Spinal cord (tissue), 10 donors: Measurements from ENCODE around the gene WIPF3. TPM values are rescaled to one million over a fixed set of nuclear protein-coding genes. Genes with fewer than 3 reads are reported as not detected.

Source experiments
- DNase-seq, 6 donors: peaks; one replicate each; pipeline versions ENCODE4 v3.0.0 to v3.0.0-alpha.2; 2013 to 2015; ENCODE audit warnings: low spot score in 6 of 6, low read depth in 4 of 6
- H3K27ac ChIP-seq: one replicate; pipeline ENCODE4 v1.5.1; 2013; ENCODE audit warnings: low read depth, low read length, control low read depth
- H3K27me3 ChIP-seq: one replicate; pipeline ENCODE4 v1.6.1; 2013; ENCODE audit warnings: low read length; ENCODE audit not compliant: control insufficient read depth, insufficient read depth
- H3K36me3 ChIP-seq: one replicate; pipeline ENCODE4 v1.6.1; 2013; ENCODE audit warnings: low read length; ENCODE audit not compliant: control insufficient read depth, insufficient read depth
- H3K4me1 ChIP-seq: one replicate; pipeline ENCODE4 v1.6.1; 2013; ENCODE audit warnings: low read length; ENCODE audit not compliant: control insufficient read depth, insufficient read depth
- H3K4me3 ChIP-seq: one replicate; pipeline ENCODE4 v1.5.1; 2013; ENCODE audit warnings: low read depth, low read length, control low read depth
- H3K9me3 ChIP-seq: one replicate; pipeline ENCODE4 v1.6.1; 2013; ENCODE audit warnings: low read length; ENCODE audit not compliant: control insufficient read depth, insufficient read depth
- WGBS: methylation state at CpG from one replicate; pipeline ENCODE4 v1.1.5; 2013; ENCODE audit warnings: missing lambda C conversion rate; ENCODE audit not compliant: insufficient coverage; 5-methylcytosine and 5-hydroxymethylcytosine counted together
- polyA plus RNA-seq, 2 donors: library from polyadenylated mRNA; unstranded; fragments of 120-200 nt; gene quantifications; one replicate each; pipeline ENCODE4 v1.2.1, GENCODE V29; 2013; ENCODE audit not compliant: insufficient read length in 2 of 2
- total RNA-seq, 2 donors: library from RNA; depleted of rRNA in 1 of 2; stranded (reverse); fragments of 120-200 nt in 1 of 2; fragments of >200 nt in 1 of 2; gene quantifications; one replicate each; pipeline versions ENCODE4 v1.2.3 to v1.2.4, GENCODE V29; 2013 to 2014
- donor health status: healthy.

Gene WIPF3
- total and polyA plus RNA-seq, 4 donors, result 4.5 to 17.8 (median 11.1) TPM

DNA sequence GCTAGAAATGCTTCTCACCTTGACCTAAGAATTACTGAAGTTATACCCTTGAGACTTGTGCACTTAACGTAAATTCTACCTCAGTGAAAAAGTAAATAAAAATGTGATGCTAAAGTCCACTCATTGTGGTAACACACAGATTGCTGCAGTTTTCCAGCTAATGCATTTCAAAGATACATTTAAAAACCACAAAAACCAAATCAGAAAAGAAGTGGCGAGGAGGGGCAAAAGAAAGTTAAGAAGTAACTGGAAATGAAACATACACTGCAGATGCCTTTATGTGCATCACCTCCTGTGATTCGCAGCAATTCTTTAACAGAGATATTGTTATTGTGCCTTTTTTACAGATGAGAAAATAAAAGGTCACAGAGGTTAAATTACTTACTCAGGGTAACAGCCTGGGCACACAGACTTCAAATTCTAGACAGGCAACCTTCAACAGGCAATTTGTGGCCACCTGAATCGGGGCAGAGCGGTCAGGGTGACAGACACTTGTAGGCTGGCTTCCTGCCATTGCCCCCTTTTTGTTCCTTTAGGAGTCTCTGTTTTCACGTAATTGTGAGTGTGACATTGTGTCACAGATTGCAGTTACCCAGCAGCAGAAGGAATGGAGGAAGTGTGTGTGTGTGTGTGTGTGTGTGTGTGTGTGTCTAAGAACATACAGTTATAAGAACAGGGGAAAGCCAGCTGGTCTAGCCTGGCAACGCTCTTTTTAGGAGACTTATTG lies 1.9 kb downstream of the WIPF3 start:
- H3K27me3 ChIP-seq, result peaks cover 3% of the 10 kb centered on the region
- no peaks in the 10 kb centered on the region for H3K36me3 ChIP-seq
- H3K27ac ChIP-seq, result no peak overlapping the region
- WGBS, result 62% methylated on average over 4 of the region's 7 CpGs
- DNase-seq, result peak in 2 of 6 donors; percentile 34 to 60
- no peaks in the 10 kb centered on the region for H3K9me3 ChIP-seq
- no peak overlapping the region for H3K4me3 ChIP-seq
- peaks cover 28% of the 10 kb centered on the region for H3K4me1 ChIP-seq

DNA sequence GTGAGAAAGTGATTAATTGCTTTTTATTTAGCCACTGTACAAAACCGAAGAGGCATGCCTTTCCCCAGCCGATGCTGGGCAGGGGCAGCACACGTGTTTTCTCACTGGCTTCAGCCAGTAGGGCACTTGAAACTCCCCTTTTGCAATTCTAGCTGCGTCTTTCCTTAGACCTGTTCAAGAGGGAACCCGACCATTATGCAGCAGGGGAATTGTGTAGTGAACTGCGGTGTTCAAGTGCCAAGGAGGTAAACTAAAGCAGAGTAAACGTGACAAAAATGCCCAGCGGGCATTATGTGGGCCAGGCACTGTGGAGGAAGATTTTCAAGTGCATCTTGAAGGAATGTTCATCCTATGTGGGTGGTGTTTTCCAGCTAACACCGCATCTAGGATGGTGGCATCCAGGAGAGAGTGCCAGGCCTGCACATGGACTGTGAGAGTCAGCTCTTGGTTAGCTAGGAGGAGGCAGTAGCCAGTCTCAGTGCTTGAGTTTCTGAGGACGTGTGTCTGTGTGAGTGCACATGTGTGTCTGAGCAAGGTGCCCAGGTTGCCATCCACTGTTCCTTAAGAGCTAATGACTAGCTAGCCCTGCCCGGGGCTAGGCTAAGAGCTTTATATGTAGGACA lies 3.3 kb downstream of the WIPF3 start:
- no peak overlapping the region for H3K4me3 ChIP-seq
- H3K27ac ChIP-seq, result peak overlapping the region; percentile 34
- WGBS, result 33% methylated on average over 10 of the region's 11 CpGs

DNA sequence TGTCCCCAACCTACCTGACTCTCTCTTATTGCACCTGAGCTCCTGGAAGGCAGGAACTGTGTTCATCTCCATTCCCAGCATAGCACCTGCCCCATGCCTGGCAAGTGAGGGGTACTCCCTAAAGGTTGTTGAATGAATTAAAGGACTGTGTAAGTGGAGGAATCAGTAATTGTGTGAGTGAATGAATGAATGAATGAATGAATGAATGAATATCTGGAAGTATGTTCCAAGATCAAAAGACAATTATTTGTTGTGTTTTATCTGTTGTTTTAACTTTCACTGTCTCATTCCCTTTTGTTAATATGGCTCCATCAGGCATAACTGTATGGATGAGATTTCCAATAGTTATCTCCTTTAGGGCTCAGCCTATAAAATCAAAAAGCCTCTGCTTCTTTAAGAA lies 4.0 kb downstream of the WIPF3 start:
- Histone ChIP-seq H3K27me3 (no peaks in the 10 kb centered on the region), H3K36me3 (no peaks in the 10 kb centered on the region), H3K9me3 (no peaks in the 10 kb centered on the region), H3K27ac (peak overlapping the region; percentile 34), H3K4me1 (peaks cover 28% of the 10 kb centered on the region), H3K4me3 (no peak overlapping the region)
- no peak for DNase-seq

More for the DNA sequence above, 3.3 kb downstream of the WIPF3 start:
- H3K36me3 ChIP-seq, result no peaks in the 10 kb centered on the region
- H3K4me1 ChIP-seq, result peaks cover 28% of the 10 kb centered on the region
- H3K27me3 ChIP-seq, result peaks cover 3% of the 10 kb centered on the region
- no peaks in the 10 kb centered on the region for H3K9me3 ChIP-seq
- peak in 3 of 6 donors; percentile 33 to 54 (median 41) for DNase-seq

DNA sequence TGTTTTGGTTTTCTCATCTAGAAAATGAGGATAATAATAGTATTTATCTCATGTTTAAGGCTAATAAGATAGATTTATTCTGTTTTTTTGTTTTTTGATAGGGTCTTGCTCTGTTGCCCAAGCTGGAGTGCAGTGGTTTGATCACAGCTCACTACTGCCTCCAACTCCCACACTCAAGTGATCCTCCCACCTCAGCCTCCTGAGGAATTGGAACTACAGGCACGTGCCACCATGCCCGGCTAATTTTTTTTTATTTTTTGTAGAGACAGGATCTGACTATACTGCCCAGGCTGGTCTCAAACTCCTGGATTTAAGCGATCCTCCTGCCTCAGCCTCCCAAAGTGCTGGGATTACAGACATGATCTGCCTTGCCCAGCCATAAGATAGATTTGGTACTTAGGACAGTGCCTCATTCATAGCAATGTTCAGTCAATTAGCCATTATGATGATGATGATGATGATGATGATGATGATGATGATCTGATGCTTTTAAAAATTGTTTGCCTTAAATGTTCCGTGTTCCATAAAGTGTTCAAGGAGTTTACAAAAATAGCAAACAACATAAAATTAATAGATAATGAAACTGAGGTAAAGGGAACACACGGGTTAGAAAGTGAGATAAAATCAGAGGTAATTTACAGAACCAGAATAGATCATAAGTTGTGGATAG lies 4.6 kb downstream of the WIPF3 start:
- peaks cover 24% of the 10 kb centered on the region for H3K4me1 ChIP-seq
- H3K27ac ChIP-seq, result no peak overlapping the region
- no peaks in the 10 kb centered on the region for H3K27me3 ChIP-seq
- WGBS, result 40% methylated on average over 1 of the region's 5 CpGs
- DNase-seq, result no peak
- H3K4me3 ChIP-seq, result no peak overlapping the region
- H3K36me3 ChIP-seq, result no peaks in the 10 kb centered on the region
- H3K9me3 ChIP-seq, result no peaks in the 10 kb centered on the region

DNA sequence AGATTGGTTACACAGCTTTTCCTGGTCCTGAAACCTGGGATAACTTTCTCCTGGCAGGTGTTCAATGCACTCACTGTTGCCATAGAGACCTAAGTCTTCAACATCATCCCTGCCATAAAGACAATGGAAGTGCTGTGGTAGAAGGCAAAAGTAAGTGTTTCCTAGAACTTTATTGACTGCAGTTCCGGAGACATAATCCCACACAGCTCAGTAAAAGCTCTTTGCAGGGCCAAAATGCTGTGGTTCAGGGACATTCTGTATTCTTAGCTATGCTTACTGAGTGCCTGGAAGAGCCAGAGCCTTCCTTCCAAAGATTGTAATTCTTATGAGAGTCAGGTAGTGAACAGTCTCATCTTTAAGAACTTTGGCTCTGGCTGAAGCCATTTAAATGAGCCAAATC lies 5.3 kb downstream of the WIPF3 start:
- no peaks in the 10 kb centered on the region for H3K9me3 ChIP-seq
- H3K27ac ChIP-seq, result no peak overlapping the region
- no peaks in the 10 kb centered on the region for H3K36me3 ChIP-seq
- no peaks in the 10 kb centered on the region for H3K27me3 ChIP-seq
- H3K4me1 ChIP-seq, result peaks cover 21% of the 10 kb centered on the region
- WGBS, result 17% methylated on average over 1 of the region's 1 CpG
- peak in 3 of 6 donors; percentile 7 to 75 (median 58) for DNase-seq
- H3K4me3 ChIP-seq, result no peak overlapping the region

DNA sequence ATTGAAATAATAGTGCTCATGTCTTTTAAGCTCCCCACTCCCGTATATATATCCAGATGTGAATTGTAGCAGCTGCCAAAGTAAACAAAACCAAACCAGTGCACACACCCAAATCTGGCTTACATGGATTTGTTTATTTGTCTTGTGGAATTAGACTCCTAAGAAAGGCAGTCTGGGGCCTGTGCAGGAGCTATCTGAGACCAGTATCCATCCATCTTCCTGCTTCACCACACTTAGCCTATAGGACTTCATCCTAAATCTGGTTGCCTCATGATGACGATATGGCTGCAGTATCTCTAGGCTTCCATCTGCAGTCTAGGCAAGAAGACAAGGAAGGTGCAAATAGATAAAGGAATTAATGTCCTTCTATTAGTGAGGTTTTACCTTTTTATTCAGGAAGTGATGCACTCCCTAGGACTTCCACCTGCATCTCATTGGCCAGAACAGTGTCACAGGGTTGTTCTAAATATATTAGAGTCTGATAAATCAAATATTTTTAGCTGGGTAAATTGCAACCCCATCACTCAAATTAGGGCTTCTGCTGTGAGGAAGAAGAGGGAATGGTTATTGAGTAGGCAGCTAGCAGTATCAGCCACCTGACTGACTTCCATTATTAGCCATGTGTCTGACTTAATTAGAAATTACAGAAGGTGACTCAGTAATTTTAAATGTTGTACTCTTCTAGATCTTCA lies 6.0 kb downstream of the WIPF3 start:
- Histone ChIP-seq H3K4me3 (no peak overlapping the region), H3K27me3 (no peaks in the 10 kb centered on the region), H3K4me1 (peaks cover 15% of the 10 kb centered on the region), H3K36me3 (no peaks in the 10 kb centered on the region), H3K27ac (no peak overlapping the region), H3K9me3 (no peaks in the 10 kb centered on the region)
- WGBS, result no CpG with 5 or more reads among the region's 2 CpGs
- no peak for DNase-seq

DNA sequence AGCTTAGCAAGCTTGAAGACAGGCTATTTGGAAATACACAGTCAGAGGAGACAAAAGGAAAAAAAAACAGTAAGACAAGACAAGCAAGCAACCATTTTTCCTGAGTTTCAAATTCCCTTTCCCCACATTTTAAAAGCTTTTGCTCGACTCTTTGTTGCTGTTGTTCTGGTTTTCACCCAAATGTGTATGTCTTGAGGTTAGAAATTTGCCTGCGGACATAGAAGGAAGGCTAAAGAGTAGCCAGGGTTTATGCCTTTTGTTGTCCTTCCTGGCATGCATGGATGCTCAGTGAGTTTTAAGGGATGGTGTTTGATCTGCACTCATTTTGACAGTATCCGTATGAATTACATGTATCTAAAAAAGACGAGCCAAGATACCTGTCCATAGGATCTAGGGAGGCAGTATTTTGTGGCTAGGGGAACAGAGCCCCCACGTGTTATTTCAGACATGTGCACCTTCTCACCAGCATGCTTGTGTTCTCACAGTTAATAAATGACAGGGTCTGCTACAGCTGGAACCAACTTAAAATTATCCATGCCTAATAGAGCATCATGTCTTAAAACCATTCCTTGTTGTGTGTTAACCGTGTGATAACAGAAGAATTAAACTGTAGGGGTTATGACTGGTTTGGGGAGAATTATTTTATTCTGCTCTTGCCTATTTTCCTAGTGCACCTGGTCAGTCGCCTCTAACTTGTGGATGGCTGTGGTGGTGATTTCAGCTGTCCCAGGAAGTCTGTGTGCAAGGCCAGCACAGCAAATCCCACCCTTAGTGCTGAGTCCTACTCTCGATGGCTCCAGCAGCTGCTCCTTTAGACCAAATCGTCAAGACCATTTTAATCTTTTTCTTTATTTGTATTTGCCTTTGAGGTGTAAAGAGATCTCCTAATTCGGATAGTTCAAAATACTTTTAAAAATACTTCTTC lies 9.1 kb downstream of the WIPF3 start:
- 86% methylated on average over 5 of the region's 10 CpGs for WGBS

DNA sequence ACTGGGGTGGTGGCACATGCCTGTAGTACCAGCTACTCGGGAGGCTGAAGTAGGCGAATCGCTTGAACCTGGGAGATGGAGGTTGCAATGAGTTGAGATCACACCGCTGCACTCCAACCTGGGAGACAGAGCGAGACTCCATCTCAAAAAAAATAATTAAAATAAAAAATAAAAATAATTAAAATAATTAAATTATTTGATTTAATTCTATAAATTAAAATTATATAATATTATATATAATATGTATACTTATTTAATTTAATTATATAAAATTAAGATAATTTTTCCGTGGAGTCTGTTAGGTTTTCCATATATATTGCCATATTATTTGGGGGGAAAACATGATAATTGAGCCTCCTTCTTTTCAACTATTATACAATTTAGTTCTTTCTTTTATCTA lies 12.0 kb downstream of the WIPF3 start:
- DNase-seq, result no peak
- WGBS, result 100% methylated on average over 1 of the region's 6 CpGs
- H3K4me1 ChIP-seq, result no peaks in the 10 kb centered on the region
- H3K4me3 ChIP-seq, result no peak overlapping the region
- H3K27me3 ChIP-seq, result no peaks in the 10 kb centered on the region
- H3K36me3 ChIP-seq, result no peaks in the 10 kb centered on the region
- no peak overlapping the region for H3K27ac ChIP-seq
- peaks cover 3% of the 10 kb centered on the region for H3K9me3 ChIP-seq

More for the DNA sequence above, 9.1 kb downstream of the WIPF3 start:
- Histone ChIP-seq H3K4me3 (no peak overlapping the region), H3K27me3 (no peaks in the 10 kb centered on the region), H3K9me3 (no peaks in the 10 kb centered on the region), H3K4me1 (no peaks in the 10 kb centered on the region), H3K36me3 (no peaks in the 10 kb centered on the region), H3K27ac (no peak overlapping the region)
- no peak for DNase-seq
